ENCODE data around the gene SH3GL2.

SH3GL2 gene

GRCh38 chr9:17816431-17817027 lies 237.7 kb downstream of the SH3GL2 start:
- ATAC-seq: no peak
- TF ChIP-seq ZNF565 (CRISPR knock-in tag; conservative IDR thresholded peaks at IDR 0.05; ENCODE audit: low read depth) (no peak), PPARA (CRISPR knock-in tag; IDR thresholded peaks at IDR 0.05; ENCODE audit: borderline replicate concordance) (no peak), ZC3H10 (CRISPR knock-in tag; IDR thresholded peaks at IDR 0.05) (no peak), ZNF70 (CRISPR knock-in tag; IDR thresholded peaks at IDR 0.05) (no peak), GLIS3 (CRISPR knock-in tag; IDR thresholded peaks at IDR 0.05) (no peak), ZNF8 (CRISPR knock-in tag; IDR thresholded peaks at IDR 0.05) (no peak), ESRRG (CRISPR knock-in tag; IDR thresholded peaks at IDR 0.05) (no peak), ISL1 (CRISPR knock-in tag; IDR thresholded peaks at IDR 0.05) (no peak), ZFP30 (CRISPR knock-in tag; IDR thresholded peaks at IDR 0.05) (no peak), OSR1 (CRISPR knock-in tag; IDR thresholded peaks at IDR 0.05) (no peak), CREB5 (CRISPR knock-in tag; IDR thresholded peaks at IDR 0.05; ENCODE audit: low read depth) (no peak), ZFP3 (CRISPR knock-in tag; IDR thresholded peaks at IDR 0.05) (no peak), POU6F1 (CRISPR knock-in tag; IDR thresholded peaks at IDR 0.05; ENCODE audit: borderline replicate concordance, low read depth) (no peak)

- ATAC-seq: peak; percentile 34; the same call in 2 of the 3 replicates
- TF ChIP-seq ZFP3 (CRISPR knock-in tag; IDR thresholded peaks at IDR 0.05) (no peak), ISL1 (CRISPR knock-in tag; IDR thresholded peaks at IDR 0.05) (peak; percentile 52)
These were observed 245.3 kb downstream of the SH3GL2 start for GRCh38 chr9:17824191-17824590.

GRCh38 chr9:17824616-17825264 lies 245.9 kb downstream of the SH3GL2 start:
- TF ChIP-seq POU6F1 (CRISPR knock-in tag; IDR thresholded peaks at IDR 0.05; ENCODE audit: borderline replicate concordance, low read depth) (no peak), ZC3H10 (CRISPR knock-in tag; IDR thresholded peaks at IDR 0.05) (no peak), ESRRG (CRISPR knock-in tag; IDR thresholded peaks at IDR 0.05) (no peak), ISL1 (CRISPR knock-in tag; IDR thresholded peaks at IDR 0.05) (no peak; the same call in 1 of the 2 replicates), ZFP30 (CRISPR knock-in tag; IDR thresholded peaks at IDR 0.05) (no peak), ZNF70 (CRISPR knock-in tag; IDR thresholded peaks at IDR 0.05) (no peak), BACH2 (CRISPR knock-in tag; IDR thresholded peaks at IDR 0.05; ENCODE audit: borderline replicate concordance) (no peak), PPARA (CRISPR knock-in tag; IDR thresholded peaks at IDR 0.05; ENCODE audit: borderline replicate concordance) (no peak), ZNF565 (CRISPR knock-in tag; conservative IDR thresholded peaks at IDR 0.05; ENCODE audit: low read depth) (no peak), CREB5 (CRISPR knock-in tag; IDR thresholded peaks at IDR 0.05; ENCODE audit: low read depth) (no peak), CSRNP3 (CRISPR knock-in tag; IDR thresholded peaks at IDR 0.05) (no peak), CSDC2 (CRISPR knock-in tag; IDR thresholded peaks at IDR 0.05) (no peak), TCF4 (CRISPR knock-in tag; IDR thresholded peaks at IDR 0.05; ENCODE audit: borderline replicate concordance) (no peak), GLIS3 (CRISPR knock-in tag; IDR thresholded peaks at IDR 0.05) (no peak), PATZ1 (CRISPR knock-in tag; IDR thresholded peaks at IDR 0.05; ENCODE audit: borderline replicate concordance) (no peak)
- ATAC-seq: no peak
